GM19043 (cell line): Measurements from ENCODE around the gene PPP1R3E.

Source experiments
- ATAC-seq: cut with Tn5 transposase; IDR thresholded peaks from one replicate; pipeline ENCODE4 v1.9.1; 2021; ENCODE audit warnings: low read depth; ENCODE audit not compliant: unreplicated experiment

Gene PPP1R3E

DNA sequence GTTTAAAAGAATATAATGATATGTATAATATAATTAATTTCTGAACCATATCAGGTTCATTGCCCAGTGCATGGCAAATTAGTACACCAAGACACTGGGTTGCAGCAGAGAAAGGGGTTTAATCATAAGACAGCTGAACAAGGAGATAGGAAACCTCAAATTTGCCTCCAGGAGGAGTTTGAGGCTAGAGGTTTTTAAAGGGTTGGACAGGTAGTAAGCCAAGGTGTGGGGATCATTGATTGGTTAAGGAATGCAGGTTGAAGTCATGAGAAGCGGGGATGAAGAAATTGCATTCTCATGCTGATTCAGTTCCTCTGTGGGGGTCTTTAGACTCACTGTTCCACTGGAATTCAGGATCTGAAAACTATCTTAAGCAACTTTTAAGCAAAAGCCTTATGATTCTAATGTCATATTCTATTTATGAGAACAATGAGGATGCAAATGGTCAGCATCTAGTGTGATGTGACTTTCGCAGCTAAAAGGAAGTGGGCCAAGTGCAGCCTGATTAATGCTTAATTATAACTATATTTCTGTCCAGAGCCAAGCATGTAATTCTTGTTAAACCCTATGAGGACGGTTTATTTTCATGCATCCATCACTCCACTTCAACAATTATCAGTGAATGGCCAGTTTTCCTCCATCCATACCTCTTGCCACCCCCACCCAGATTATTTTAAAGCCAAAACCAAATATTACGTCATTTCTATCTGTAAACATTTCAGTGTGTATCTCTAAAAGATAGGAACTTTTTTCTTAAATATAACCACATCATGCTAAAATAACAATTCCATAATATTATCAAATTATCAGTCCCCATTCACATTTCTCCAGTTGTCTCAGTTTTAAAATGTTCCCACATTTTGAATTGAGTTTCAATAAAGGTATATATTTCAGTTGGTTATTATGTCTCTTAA is 50.0 kb downstream of the PPP1R3E start:
- no peak for ATAC-seq

DNA sequence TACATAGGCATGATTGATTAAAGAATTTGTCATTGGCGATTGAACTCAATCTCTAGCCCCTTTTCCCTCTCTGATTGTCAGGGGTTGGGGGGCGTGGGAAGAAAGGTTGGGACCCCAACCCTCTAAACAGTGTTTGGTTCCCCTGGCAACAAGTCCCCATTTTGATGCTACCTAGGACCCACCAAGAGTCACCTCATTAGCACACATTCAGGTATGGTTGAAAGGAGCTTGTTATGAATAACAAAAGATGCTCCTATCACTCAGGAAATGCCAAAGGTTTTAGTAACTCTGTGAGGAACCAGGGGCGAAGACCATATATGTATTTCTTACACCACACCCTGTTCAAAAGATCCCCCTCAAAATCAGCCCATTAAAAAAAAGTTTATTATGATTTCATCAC is 50.7 kb downstream of the PPP1R3E start:
- no peak for ATAC-seq

DNA sequence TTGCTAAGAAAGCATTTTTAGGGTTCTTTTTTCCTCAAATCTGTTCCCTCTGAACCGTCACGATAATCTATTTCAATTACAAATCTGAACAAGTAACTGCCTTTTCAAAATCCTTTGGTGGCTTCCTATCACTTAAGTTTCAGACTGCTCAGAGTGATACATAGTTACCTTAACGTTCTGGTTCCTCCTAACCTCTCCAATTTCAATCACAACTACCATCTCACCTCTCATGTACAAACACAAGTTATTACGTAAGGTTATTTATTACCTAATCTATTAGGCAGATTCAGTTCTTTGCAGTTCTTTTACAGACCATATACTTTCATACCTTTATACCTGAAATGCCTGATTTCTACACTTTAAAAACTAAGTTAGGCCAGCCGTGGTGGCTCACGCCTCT is 52.8 kb downstream of the PPP1R3E start:
- no peak for ATAC-seq

DNA sequence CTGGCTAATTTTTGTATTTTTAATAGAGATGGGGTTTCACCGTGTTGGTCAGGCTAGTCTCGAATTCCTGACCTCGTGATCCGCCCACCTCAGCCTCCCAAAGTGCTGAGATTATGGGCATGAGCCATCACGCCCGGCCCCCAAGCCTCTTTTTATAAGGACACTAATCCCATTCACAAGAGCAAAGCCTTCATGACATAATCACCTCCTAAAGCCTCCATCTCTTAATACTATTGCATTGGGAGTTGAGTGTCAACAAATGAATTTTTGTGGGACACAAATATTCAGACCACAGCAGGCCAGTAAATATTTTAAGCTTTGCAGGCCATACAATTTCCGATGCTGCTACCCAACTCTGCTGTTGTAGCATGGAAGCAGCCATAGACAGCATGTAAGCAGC is 54.1 kb downstream of the PPP1R3E start:
- ATAC-seq, result no peak
